Ovary (tissue), 9 donors: ENCODE data around the gene EDN1. TPM values are rescaled to one million over a fixed set of nuclear protein-coding genes. Genes with fewer than 3 reads are reported as not detected.

Experiments used
- DNase-seq, 5 donors: peaks; one replicate each; pipeline ENCODE4 v3.0.0-alpha.2; 2019 to 2020
- H3K27ac ChIP-seq, 2 donors: fragments of 200-600 bp; one replicate each; pipeline versions ENCODE4 v1.5.1 to v1.8.0; 2019 to 2022
- H3K27me3 ChIP-seq: fragments of 200-600 bp; one replicate; pipeline ENCODE4 v1.8.0; 2022
- H3K36me3 ChIP-seq: fragments of 200-600 bp; sonication (generic); one replicate; pipeline ENCODE4 v1.5.1; 2019
- H3K4me1 ChIP-seq: one replicate; pipeline ENCODE4 v1.8.1; 2013; ENCODE audit warnings: mild to moderate bottlenecking, moderate library complexity; ENCODE audit not compliant: insufficient read depth
- H3K4me3 ChIP-seq: fragments of 200-600 bp; sonication (generic); one replicate; pipeline ENCODE4 v1.5.1; 2017
- H3K9me3 ChIP-seq, 2 donors: fragments of 200-600 bp in 1 of 2; sonication (generic) in 1 of 2; one replicate each; pipeline versions ENCODE4 v1.5.1 to v1.8.1; 2013 to 2019; ENCODE audit warnings: mild to moderate bottlenecking in 1 of 2, moderate library complexity in 1 of 2
- EP300 ChIP-seq: sonication (generic); formaldehyde crosslinking; IDR thresholded peaks from one replicate; pipeline ENCODE4 v1.6.1; 2017; ENCODE audit warnings: antibody characterized with exemption
- POLR2A ChIP-seq: fragments of 450-650 bp; IDR thresholded peaks from one replicate; pipeline ENCODE4 v1.6.1; 2017; ENCODE audit warnings: antibody characterized with exemption, mild to moderate bottlenecking, moderate library complexity
- WGBS, 3 donors: extraction: QIAGEN DNeasy Blood & Tissue Kit in 1 of 3; methylation state at CpG; one replicate each; pipeline versions ENCODE4 v1.1.5 to v1.1.7; 2013 to 2017; 5-methylcytosine and 5-hydroxymethylcytosine counted together
- intact Hi-C, 4 donors: fragments of 100-400 bp; cut with DNase I; formaldehyde crosslinking; loops; one replicate each; pipeline versions ENCODE4 v1.11.0 to v1.15.1; 2022 to 2023
- polyA plus RNA-seq, 2 donors: library from polyadenylated mRNA; stranded (reverse); fragments of 200-250 nt in 1 of 2; fragments of 350-450 nt in 1 of 2; fragmentation: Illumina TruSeq in 1 of 2; extraction: RNeasy Lipid Tissue Mini Kit (QIAGEN cat#74804) in 1 of 2; gene quantifications; one replicate each; pipeline ENCODE4 v1.2.3, GENCODE V29; 2013 to 2014
- total RNA-seq, 7 donors: library from RNA; depleted of rRNA in 2 of 7; stranded (reverse); fragments of >200 nt in 2 of 7; fragmentation: NEBNext Ultra II Directional in 3 of 7; extraction: Animal tissue kit (Norgen Biotek cat#: 25700) in 3 of 7; gene quantifications; one replicate each; pipeline versions ENCODE4 v1.1.0 to v1.2.4, GENCODE V29; 2016 to 2023
- TF ChIP-seq, protein P1 (sequence below), 3 donors: fragments of 450-650 bp in 2 of 3; fragments of 200-600 bp in 1 of 3; IDR thresholded peaks; one replicate each; pipeline versions ENCODE4 v1.5.1 to v1.8.0; 2016 to 2022; ENCODE audit warnings: antibody characterized with exemption in 3 of 3, mild to moderate bottlenecking in 1 of 3
- donor health status: DM: no; HTN: no; CAD: no; lungs with moderate emphysema.
- donor health status: DM: no; HTN: no; CAD: no.
- donor health status: Bipolar disorder and iron deficiency.
- donor health status: DM: yes; HTN: yes; CAD: no.
- donor health status: DM: no; HTN: no; CAD: no.
- donor health status: DM: yes; HTN: yes; CAD: no.

The EDN1 gene
- total and polyA plus RNA-seq, 9 donors: 0.95 to 11.1 (median 3.1) TPM

DNA sequence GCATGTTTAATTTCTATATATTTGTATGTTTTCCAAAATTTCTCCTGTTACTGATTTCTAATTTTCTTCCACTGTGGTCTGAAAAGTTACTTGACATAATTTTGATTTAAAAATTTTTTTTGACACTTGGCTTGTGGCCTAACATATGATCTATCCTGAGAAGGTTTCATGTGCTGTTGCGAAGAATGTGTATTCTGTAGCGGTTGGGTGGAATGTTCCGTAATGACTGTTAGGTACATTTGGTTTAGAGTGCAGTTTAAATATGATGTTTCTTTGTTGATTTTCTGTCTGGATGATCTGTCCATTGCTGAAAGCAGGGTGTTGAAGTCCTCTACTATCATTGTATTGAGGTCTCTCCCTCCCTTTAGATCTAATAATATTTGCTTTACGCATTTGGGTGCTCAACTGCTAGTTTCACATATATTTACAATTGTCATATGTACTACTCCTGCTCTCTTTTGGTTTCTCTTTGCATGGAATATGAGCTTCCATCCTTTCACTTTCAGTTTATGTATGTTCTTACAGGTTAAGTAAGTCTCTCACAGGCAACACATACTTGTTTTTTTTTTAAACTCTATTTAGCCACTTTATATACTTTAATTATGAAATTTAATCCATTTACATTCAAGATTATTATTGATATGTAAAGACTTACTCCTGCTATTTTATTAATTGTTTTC is 19.5 kb upstream of the EDN1 start:
- H3K36me3 ChIP-seq: no peaks in the 10 kb centered on the region
- no peaks in the 10 kb centered on the region for H3K4me1 ChIP-seq
- H3K4me3 ChIP-seq: no peak overlapping the region
- 95 to 98% (median 97%) methylated on average over 4 of the region's 4 CpGs for WGBS, 3 donors
- H3K9me3 ChIP-seq: no peaks in the 10 kb centered on the region
- H3K27me3 ChIP-seq: no peaks in the 10 kb centered on the region
- DNase-seq: no peak
- intact Hi-C loops: no loop called here
- TF ChIP-seq EP300 (no peak), POLR2A (no peak)
- TF ChIP-seq, protein P1, sequence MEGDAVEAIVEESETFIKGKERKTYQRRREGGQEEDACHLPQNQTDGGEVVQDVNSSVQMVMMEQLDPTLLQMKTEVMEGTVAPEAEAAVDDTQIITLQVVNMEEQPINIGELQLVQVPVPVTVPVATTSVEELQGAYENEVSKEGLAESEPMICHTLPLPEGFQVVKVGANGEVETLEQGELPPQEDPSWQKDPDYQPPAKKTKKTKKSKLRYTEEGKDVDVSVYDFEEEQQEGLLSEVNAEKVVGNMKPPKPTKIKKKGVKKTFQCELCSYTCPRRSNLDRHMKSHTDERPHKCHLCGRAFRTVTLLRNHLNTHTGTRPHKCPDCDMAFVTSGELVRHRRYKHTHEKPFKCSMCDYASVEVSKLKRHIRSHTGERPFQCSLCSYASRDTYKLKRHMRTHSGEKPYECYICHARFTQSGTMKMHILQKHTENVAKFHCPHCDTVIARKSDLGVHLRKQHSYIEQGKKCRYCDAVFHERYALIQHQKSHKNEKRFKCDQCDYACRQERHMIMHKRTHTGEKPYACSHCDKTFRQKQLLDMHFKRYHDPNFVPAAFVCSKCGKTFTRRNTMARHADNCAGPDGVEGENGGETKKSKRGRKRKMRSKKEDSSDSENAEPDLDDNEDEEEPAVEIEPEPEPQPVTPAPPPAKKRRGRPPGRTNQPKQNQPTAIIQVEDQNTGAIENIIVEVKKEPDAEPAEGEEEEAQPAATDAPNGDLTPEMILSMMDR (IDR thresholded peaks at IDR 0.05): no peak
- no peak overlapping the region for H3K27ac ChIP-seq

DNA sequence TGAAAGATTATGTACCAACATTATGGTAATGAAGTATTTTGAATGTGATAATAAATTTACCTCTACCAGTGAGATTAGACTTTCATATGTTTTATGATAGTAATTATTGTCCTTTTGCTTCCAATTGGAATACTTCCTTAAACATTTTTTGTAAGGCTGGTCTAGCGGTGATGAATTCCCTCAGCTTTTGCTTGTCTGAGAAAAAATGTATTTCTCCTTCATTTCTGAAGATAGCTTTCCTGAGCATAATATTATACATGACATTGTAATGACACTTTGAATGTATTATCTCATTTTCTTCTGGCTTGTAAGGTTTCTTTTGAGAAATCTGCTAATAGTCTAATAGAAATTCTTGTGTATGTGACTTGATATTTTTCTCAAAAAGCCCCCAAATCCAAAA is 18.6 kb upstream of the EDN1 start:
- 93 to 97% (median 96%) methylated on average over 1 of the region's 1 CpG for WGBS, 3 donors

DNA sequence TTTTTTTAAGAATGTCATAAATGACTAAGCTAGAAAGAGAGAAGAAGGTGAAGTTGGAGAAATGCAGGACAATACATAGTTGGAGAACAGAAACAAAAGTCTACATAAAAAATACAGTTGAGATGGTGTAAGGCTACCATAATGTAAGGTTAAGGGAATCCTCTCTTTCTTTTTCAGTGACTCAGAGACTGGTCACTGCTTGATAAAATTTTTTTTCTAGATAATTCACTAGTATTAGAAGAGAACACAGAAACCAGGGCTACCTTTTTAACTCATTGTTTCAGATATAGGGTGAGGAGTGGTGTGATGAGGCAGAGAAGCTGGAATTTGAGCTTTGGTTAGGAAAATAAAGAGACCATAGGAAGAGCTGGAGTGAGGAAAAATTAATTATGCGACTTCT is 18.2 kb upstream of the EDN1 start:
- no peak for TF ChIP-seq EP300
- TF ChIP-seq, protein P1 (IDR thresholded peaks at IDR 0.05): no peak
- no peak for TF ChIP-seq POLR2A
- H3K4me3 ChIP-seq: no peak overlapping the region
- H3K36me3 ChIP-seq: no peaks in the 10 kb centered on the region
- no peak for DNase-seq
- H3K4me1 ChIP-seq: no peaks in the 10 kb centered on the region
- H3K27me3 ChIP-seq: no peaks in the 10 kb centered on the region
- intact Hi-C loops: no loop called here
- no peaks in the 10 kb centered on the region for H3K9me3 ChIP-seq
- 94 to 98% (median 96%) methylated on average over 1 of the region's 1 CpG for WGBS, 3 donors
- H3K27ac ChIP-seq: no peak overlapping the region

More for the DNA sequence above, 18.6 kb upstream of the EDN1 start:
- Histone ChIP-seq H3K4me1 (no peaks in the 10 kb centered on the region), H3K27me3 (no peaks in the 10 kb centered on the region), H3K27ac (no peak overlapping the region), H3K4me3 (no peak overlapping the region), H3K36me3 (no peaks in the 10 kb centered on the region), H3K9me3 (no peaks in the 10 kb centered on the region)
- intact Hi-C loops: no loop called here
- DNase-seq: no peak
- TF ChIP-seq, protein P1 (IDR thresholded peaks at IDR 0.05): no peak
- TF ChIP-seq POLR2A: no peak
- TF ChIP-seq EP300: no peak

DNA sequence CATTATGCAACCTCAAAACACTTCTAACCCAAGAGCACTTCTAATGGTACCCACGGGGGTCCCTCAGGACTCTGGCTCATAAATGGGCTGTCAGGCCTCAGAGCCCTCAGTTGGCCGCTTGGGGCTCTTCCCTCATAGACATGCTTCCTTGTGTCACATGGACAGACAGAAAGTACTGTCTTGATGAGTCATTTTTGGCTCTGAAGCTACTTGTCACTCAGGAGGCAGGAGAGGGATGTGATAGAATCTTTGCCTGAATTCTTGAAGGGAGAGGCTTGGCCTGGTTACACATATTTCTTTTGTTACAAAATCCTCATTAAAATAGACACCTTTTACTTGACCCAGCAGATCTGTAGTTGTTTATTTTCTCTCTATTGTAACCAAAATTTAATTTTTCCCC is 15.1 kb upstream of the EDN1 start:
- intact Hi-C loops: no loop called here
- WGBS, 3 donors: 88 to 95% (median 88%) methylated on average over 2 of the region's 2 CpGs

More for the DNA sequence above, 15.1 kb upstream of the EDN1 start:
- DNase-seq: no peak
- Histone ChIP-seq H3K27me3 (no peaks in the 10 kb centered on the region), H3K4me1 (no peaks in the 10 kb centered on the region), H3K9me3 (no peaks in the 10 kb centered on the region), H3K4me3 (no peak overlapping the region), H3K36me3 (no peaks in the 10 kb centered on the region), H3K27ac (no peak overlapping the region)
- TF ChIP-seq, protein P1 (IDR thresholded peaks at IDR 0.05): no peak
- no peak for TF ChIP-seq POLR2A
- no peak for TF ChIP-seq EP300
